Glomerular visceral epithelial cell (primary cell): ENCODE results near the gene TAF11.
"Not testable (repeated sequence)": the region's sequence is repeated elsewhere in the genome, so short reads cannot be mapped to it uniquely, and the experiment has no call there.

Experiments
- DNase-seq: peaks from one replicate; pipeline ENCODE4 v3.0.0-alpha.2; 2016; ENCODE audit errors: extremely low spot score

Gene TAF11

DNA sequence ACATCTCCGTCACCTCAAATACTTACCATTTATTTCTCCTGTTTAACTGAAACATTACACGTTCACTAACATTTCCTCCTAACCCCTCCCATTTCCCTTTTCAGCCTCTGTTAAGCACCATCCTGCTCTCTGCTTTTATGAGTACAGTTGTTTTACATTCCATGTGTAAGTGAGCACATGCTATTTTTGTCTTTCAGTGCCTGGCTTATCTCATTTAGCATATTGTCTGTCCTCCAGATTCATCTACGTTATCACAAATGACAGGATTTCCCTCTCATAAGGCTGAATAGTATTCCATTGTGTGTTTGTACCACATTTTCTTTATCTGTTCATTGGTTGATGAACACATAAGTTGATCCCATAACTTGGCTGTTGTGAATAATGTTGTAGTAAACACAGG is 22.7 kb downstream of the TAF11 start:
- DNase-seq: no peak

DNA sequence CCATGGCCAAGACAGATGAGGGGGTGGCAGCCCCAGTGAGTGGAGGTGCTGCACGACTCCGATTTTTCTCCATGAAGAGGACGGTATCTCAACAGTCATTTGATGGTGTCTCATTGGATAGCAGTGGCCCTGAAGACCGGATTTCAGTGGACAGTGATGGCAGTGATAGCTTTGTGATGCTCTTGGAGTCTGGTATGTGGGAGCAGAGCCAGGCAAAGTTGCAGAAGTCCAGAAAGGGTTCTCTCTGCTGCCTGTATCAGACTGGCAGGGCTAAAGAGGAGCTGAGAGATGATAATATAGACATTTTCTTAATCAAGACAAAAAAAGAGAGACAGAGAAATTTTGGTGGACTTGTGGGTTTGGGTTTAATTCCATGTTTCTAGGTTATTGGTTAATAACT is 23.8 kb downstream of the TAF11 start:
- DNase-seq: no peak

DNA sequence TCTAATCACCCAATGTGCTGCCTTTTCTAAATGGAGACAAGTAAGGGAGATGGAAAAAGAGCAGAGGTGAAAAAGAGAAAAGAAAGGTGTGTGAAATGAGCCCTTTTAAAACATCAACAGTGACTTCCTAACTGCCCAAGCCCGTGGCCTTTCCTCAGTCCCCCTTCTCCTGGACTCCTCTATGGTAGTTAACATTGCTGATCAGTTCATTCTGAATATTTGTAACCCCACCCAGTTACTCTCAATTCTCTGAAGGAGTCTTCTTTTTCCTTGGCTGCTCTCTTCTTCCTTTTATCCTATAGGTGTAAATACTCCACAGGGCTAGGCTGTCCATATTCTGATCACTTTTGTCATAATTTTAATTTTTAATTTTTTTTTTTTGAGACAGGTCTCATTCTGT is 27.1 kb downstream of the TAF11 start:
- no peak for DNase-seq

DNA sequence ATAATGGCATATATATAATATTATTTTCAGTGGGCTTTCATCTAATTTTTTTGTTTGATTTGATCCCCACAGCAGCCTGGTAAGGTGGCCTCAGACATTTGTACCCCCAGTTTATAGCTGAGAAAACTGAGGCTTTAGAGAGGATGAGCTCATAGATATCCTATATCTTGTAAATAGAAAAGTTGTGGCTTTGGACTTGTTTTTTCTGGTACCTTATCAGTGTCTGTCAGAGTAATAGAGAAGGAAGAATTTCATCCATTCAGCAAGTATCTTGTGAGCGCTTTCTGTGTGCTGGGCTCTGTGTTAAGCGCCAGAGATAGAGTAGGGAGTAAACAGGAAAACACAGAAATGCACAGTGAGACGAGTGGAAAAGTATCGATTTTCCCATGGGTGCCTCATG is 27.9 kb downstream of the TAF11 start:
- no peak for DNase-seq

DNA sequence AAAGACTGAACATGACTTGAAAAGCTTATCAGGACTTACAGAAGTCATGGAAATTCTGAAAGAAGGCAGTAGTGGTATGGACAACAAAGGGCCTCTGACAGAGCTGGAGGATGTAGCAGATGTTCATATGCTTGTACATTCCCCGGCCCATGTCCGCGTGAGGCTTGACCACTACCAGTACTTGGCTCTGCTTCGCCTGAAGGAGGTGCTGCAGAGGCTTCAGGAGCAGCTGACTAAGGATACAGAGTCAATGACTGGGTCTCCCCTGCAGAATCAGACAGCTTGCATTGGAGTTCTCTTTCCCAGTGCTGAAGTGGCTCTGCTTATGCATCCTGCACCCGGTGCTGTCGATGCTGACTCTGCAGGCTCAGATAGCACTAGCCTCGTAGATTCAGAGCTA is 29.2 kb downstream of the TAF11 start:
- DNase-seq: no peak

DNA sequence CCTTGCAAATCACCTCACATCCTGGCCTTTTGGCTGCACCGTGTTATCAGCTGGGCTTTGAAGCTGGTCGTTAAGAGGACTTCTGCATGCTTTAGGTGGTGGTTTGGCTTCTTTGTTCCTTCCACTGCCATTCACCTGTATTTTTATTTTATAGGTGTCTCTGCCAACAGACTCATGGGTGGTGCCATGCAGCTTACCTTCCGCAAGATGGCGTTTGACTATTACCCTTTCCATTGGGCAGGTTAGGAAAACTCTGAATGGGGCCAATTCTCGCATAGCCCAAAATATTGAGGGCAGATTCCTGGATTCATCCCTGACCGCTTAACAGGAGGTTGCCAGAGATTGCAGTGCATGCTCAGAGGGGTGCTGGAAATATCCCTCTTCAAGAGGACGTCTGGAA is 32.4 kb downstream of the TAF11 start:
- no peak for DNase-seq

DNA sequence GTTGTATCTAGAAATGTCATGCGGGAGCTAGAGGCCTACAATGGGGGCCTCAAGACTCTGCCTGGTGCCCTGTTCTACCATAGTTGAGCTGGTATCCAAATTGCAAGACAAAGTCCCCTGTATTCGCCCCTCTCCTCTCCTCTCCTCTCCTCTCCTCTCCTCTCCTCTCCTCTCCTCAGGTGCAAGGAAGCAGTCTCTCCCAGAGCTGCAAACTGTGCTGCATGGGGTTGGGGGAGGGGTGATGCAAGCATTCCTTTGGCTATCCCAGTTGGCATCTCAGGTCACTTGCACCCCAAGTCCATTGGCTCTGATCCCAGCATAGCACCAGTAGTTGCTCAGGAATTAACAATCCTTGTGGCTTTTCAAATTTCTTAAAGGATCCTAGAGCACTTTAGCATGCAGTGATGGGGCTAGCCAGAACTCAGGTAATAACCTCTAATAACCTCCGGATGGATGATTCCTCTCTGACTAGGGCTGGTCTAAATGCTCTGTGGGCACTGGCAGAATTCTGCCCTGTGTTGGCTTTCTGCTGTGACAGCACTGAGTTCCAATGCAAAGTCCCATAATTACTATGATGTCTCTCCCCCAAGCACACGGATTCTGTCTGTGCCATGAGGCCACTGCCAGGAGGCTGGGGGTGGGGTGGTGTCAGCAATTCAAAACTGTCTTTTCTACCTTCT is 35.3 kb downstream of the TAF11 start:
- no peak for DNase-seq

DNA sequence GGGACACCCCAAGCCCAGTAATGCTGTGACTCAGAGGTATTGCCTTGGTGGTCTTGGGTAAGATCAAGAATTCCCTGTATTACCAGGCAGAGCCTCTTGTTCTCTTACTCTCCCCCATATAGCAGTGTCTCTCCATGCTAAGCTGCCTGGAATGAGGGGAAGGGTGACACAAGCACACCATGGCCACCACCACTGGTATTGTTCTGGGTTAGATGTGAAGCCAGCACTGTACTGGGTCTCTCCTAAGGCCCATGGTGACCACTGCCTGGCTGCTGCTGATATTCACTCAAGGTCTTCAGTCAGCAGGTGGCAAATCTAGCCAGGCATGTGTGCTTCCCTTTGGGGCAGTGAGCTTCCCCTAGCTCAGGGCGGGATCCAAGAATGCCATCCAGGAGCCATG is 36.5 kb downstream of the TAF11 start:
- no peak for DNase-seq

DNA sequence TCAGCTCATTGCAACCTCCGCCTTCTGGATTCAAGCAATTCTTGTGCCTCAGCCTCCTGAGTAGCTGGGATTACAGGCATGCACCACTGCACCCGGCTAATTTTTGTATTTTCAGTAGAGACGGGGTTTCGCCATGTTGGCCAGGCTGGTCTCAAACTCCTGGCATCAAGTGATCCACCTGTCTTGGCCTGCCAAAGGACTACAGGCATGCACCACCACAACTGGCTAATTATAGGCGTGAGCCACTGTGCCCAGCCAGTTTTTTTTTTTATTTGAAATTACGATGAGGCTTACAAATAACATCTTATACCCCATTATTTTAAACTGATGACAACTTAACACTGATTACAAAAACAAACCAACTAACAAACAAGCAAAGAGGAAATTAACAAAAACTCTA is 38.8 kb downstream of the TAF11 start:
- DNase-seq: not testable (repeated sequence)

DNA sequence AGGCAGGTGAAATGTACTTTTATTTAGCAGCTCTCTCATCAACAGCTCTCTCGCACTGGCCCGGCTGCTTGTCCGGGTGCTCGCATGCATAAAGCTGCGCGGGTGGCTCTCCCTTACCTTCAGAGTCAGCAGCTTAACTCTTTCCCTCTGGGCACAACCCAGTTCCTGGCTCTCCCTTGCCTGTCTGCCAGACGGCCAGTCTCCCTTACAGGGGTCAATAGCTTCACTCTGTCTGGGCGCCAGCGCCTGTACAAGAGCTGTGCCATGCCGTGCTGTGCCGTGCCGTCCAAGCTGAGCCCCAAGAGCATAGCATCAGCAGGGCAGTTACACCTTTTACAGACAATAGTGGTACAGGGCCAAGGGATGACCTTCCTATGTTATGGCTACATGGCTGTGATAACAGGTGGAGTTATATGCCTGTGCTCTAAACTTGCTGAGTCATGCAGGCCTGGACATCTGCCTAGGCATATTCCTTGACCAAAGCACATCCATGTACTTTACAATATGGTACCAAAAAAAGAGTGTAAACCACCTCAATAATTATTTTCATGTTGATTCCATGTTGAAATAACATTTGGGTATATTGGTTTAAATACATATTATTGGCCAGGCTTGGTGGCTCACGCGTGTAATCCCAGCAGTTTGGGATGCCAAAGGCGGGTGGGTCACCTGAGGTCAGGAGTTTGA is 48.0 kb downstream of the TAF11 start:
- DNase-seq: no peak

DNA sequence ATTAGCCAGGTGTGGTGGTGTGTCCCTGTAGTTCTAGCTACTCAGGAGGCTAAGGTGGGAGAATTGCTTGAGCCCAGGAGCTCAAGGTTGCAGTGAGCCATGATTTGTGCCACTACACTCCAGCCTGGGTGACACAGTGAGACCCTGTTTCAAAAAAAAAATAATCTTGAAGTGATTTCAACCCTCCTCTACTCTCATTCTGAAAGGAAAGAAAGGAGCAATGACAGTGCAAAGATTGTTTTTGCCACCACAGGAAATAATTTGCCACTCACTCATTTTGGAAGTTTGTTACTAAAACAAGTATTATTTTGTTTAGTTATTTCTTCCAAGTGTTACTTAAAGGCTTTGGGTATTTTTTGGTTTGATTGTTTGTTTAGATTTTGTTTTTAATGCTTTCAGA is 50.3 kb downstream of the TAF11 start:
- no peak for DNase-seq

DNA sequence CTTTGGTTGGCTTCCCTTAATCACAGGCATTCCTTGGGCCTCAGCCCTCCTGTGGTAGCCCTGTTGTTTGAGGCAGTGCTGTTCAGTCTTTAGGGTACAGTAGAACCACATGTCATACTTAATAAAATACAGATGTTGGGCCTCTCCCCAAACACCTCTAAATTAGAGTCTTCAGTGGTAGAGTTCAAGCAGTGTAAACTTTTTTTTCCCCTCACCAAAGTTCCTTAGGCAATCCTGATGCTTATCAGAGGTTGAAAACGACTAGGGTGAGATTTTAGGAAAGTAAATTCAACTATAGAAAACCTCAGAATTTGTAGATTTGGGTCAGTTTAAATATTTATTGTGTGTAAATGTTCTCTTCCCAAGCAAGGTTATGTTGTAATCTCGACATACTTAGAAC is 51.4 kb downstream of the TAF11 start:
- DNase-seq: no peak

DNA sequence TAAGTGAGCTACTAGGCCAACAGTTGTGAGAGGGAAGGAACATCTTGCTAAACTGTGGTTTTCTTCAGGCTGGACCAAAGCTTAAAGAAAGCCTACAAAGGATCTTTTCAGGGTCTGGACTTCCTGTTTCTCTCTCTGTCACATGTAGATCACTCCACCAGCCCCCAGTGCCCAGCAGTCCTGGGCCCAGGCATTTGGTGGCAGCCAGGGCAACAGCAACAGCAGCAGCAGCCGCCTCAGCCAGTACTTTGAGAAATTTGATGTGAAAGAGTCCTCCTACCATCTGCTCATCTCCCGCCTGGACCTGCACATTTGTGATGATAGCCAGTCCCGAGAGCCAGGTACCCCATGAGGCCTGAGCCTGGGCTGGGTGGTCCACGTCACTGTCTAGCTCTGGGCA is 51.8 kb downstream of the TAF11 start:
- DNase-seq: no peak

DNA sequence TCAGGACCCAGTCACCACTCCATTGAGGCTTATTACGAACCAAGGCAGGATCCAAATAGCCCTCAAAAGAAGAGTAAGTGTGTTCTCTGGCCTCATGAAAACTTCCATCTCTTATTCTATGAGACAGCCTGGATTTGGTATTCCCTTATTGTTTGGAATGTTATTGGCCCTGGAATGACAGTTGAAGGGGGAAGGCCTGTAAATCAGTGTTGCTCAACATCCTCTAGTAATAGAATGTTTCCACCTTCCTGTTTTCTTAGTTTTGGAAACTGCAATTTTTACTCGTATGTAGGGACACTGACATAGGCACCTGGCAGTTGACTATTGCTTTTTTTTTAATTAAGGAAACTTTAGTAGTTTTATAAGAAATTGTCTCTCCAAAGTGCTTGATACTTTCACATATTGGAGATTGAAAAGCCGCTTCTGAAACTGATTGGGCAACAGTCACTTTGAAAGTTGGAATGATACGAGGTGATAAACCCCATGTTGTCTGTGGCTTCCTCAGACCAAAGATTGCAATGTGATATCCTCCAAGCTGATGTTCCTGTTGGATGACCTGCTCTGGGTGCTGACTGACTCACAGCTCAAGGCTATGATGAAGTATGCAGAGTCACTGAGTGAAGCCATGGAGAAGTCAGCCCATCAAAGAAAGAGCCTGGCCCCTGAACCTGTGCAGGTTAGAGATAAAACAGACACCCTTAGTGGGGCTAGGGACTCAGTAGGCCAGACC is 52.9 kb downstream of the TAF11 start:
- peak; percentile 19 for DNase-seq

DNA sequence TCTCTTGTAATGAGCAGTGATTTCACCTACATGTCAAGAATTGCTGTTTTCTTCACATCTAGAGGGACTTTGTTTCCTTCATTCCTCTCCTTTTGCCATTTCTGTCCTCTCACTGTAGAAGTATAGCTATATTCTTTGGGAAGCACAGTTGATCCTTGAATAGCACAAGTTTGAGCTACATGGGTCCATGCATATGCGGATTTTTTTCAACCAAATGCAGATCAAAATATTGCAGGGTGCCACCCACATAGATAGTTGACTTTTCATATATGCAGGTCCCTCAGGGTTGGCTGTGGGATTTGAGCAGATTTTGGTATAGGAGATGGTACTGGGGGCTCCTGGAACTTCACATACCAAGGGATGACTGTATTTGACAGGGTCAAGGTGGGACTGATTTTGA is 54.9 kb downstream of the TAF11 start:
- no peak for DNase-seq

DNA sequence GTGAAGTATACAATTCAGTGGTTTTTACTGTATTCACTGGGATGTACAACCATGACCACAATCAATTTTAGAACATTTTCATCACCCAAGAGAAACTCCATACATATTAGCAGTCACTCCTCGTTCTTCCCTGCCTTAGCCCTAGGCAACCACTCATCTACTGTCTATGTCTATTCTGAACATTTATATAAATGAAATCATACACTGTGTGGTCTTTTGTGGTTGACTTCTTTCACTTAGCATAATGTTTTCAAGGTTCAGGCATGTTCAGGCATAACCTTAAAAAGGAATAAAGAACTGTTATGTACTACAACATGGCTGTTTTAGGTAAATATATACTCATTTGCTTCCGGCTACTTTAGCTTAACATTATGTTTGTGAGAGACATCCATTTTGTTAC is 58.7 kb downstream of the TAF11 start:
- DNase-seq: no peak
